Gastrocnemius medialis (tissue), 4 donors: ENCODE results near the gene MANSC4. TPM values are rescaled to one million over a fixed set of nuclear protein-coding genes. Genes with fewer than 3 reads are reported as not detected.
"Not testable (repeated sequence)": the region's sequence is repeated elsewhere in the genome, so short reads cannot be mapped to it uniquely, and the experiment has no call there.

ENCODE experiments used
- ATAC-seq, 2 donors: fragments of 150-250 bp; one replicate each; pipeline ENCODE4 v1.9.1; 2016
- DNase-seq, 2 donors: peaks; one replicate each; pipeline ENCODE4 v3.0.0-alpha.2; 2019
- H3K27ac ChIP-seq, 4 donors: fragments of 200-600 bp; sonication (generic); 1 replicate in 1 of 4; 2 replicates in 3 of 4; pipeline ENCODE4 v1.5.1; 2016 to 2018; ENCODE audit warnings: mild to moderate bottlenecking in 2 of 4, moderate library complexity in 1 of 4
- H3K27me3 ChIP-seq, 3 donors: fragments of 200-600 bp; sonication (generic) in 2 of 3; 1 replicate in 1 of 3; 2 replicates in 2 of 3; pipeline versions ENCODE4 v1.5.1 to v1.6.0; 2016 to 2019; ENCODE audit warnings: mild to moderate bottlenecking in 1 of 3, moderate library complexity in 1 of 3
- H3K36me3 ChIP-seq, 2 donors: fragments of 200-600 bp; sonication (generic) in 1 of 2; one replicate each; pipeline ENCODE4 v1.5.1; 2017 to 2018
- H3K4me1 ChIP-seq, 2 donors: fragments of 200-600 bp; sonication (generic) in 1 of 2; one replicate each; pipeline ENCODE4 v1.5.1; 2016 to 2017; ENCODE audit warnings: mild to moderate bottlenecking in 2 of 2
- H3K4me3 ChIP-seq, 4 donors: fragments of 200-600 bp; sonication (generic) in 3 of 4; 1 replicate in 1 of 4; 2 replicates in 3 of 4; pipeline ENCODE4 v1.5.1; 2016 to 2019; ENCODE audit warnings: mild to moderate bottlenecking in 2 of 4
- H3K9me3 ChIP-seq, 3 donors: fragments of 200-600 bp; sonication (generic) in 2 of 3; 1 replicate in 1 of 3; 2 replicates in 2 of 3; pipeline ENCODE4 v1.5.1; 2016 to 2019
- CTCF ChIP-seq, 5 experiments: fragments of 450-650 bp in 3 of 5; fragments of 200-600 bp in 2 of 5; sonication (generic) in 2 of 5; IDR thresholded peaks in 4 of 5; conservative IDR thresholded peaks in 1 of 5; 1 replicate in 4 of 5; 2 replicates in 1 of 5; pipeline ENCODE4 v1.5.1; 2016 to 2019; ENCODE audit warnings: antibody characterized with exemption in 5 of 5, mild to moderate bottlenecking in 3 of 5, moderate library complexity in 3 of 5
- POLR2A ChIP-seq, 2 donors: fragments of 450-650 bp; IDR thresholded peaks; one replicate each; pipeline ENCODE4 v1.6.1; 2017; ENCODE audit warnings: antibody characterized with exemption in 2 of 2, mild to moderate bottlenecking in 2 of 2, moderate library complexity in 2 of 2
- in situ Hi-C, 4 donors: fragments of 200-750 bp; cut with MboI; loops; one replicate each; pipeline versions ENCODE4 v1.15.0 to v1.8.0; 2017; ENCODE audit warnings: low sequenced_read_pairs in 4 of 4
- intact Hi-C: fragments of 100-400 bp; cut with DNase I; formaldehyde crosslinking; loops from one replicate; pipeline ENCODE4 v1.15.1; 2023; ENCODE audit warnings: low total_unique reads
- total RNA-seq, 4 donors: library from RNA; depleted of rRNA; stranded (reverse); fragments of >200 nt; gene quantifications; one replicate each; pipeline versions ENCODE4 v1.1.0 to v1.2.3, GENCODE V29; 2016

Gene MANSC4
- total RNA-seq, 4 donors from 2014 or later: not detected

GRCh38 chr12:27747111-27747820, 32.8 kb downstream of the MANSC4 start:
- in situ Hi-C loops: loop anchor here in 3 of 4 donors (10.0 to 25.0 kb wide), 2 partner anchors 190 to 198 kb away; no protein-coding TSS in a partner anchor

GRCh38 chr12:27745734-27746133, 34.3 kb downstream of the MANSC4 start:
- H3K4me1 ChIP-seq: peaks cover 6 to 14% of the 10 kb centered on the region in 2 donors
- in situ Hi-C loops: loop anchor here in 3 of 4 donors (10.0 to 25.0 kb wide), 2 partner anchors 192 to 199 kb away; no protein-coding TSS in a partner anchor
- H3K27ac ChIP-seq: peak overlapping the region in 1 of 4 donors; percentile 85
- H3K4me3 ChIP-seq, H3K9me3 ChIP-seq, ATAC-seq, DNase-seq, intact Hi-C loops, H3K27me3 ChIP-seq: not testable (repeated sequence)
- H3K36me3 ChIP-seq: peaks cover 0 to 20% of the 10 kb centered on the region in 2 donors

More at GRCh38 chr12:27747111-27747820, 32.8 kb downstream of the MANSC4 start:
- Histone ChIP-seq H3K27me3 (no peaks in the 10 kb centered on the region), H3K4me3 (no peak overlapping the region), H3K27ac (peak overlapping the region; percentile 68 to 85 (median 82)), H3K36me3 (peaks cover 0 to 15% of the 10 kb centered on the region in 2 donors), H3K9me3 (no peaks in the 10 kb centered on the region), H3K4me1 (peaks cover 6 to 14% of the 10 kb centered on the region in 2 donors)
- ATAC-seq (peak; percentile 86 to 95), DNase-seq (no peak)
- intact Hi-C loops: no loop called here
- TF ChIP-seq CTCF (IDR thresholded peaks at IDR 0.05 in 4 of 5, conservative IDR thresholded peaks at IDR 0.05 in 1 of 5): no peak
- no peak for TF ChIP-seq POLR2A (IDR thresholded peaks at IDR 0.05)

- TF ChIP-seq POLR2A (IDR thresholded peaks at IDR 0.05) (no peak), CTCF (IDR thresholded peaks at IDR 0.05 in 4 of 5, conservative IDR thresholded peaks at IDR 0.05 in 1 of 5) (no peak)
- H3K36me3 ChIP-seq: peaks cover 0 to 30% of the 10 kb centered on the region in 2 donors
- DNase-seq (no peak), ATAC-seq (no peak)
- in situ Hi-C loops: loop anchor here in 3 of 4 donors (10.0 to 25.0 kb wide), 2 partner anchors 194 to 201 kb away; no protein-coding TSS in a partner anchor
- peaks cover 6 to 14% of the 10 kb centered on the region in 2 donors for H3K4me1 ChIP-seq
- H3K9me3 ChIP-seq: no peaks in the 10 kb centered on the region
- intact Hi-C loops: no loop called here
- no peak overlapping the region for H3K4me3 ChIP-seq
- H3K27me3 ChIP-seq: no peaks in the 10 kb centered on the region
- H3K27ac ChIP-seq: no peak overlapping the region
Observed at GRCh38 chr12:27743601-27744000, 36.4 kb downstream of the MANSC4 start.

- intact Hi-C loops (loop anchor here (2.0 to 5.0 kb wide), 2 partner anchors 88 to 206 kb away; no protein-coding TSS in a partner anchor), in situ Hi-C loops (loop anchor here in 2 of 4 donors (25.0 kb wide), 1 partner anchor 203 kb away; no protein-coding TSS in a partner anchor)
- H3K36me3 ChIP-seq: peaks cover 0 to 37% of the 10 kb centered on the region in 2 donors
- H3K9me3 ChIP-seq, H3K4me1 ChIP-seq, ATAC-seq, H3K27me3 ChIP-seq, H3K27ac ChIP-seq, H3K4me3 ChIP-seq, DNase-seq: not testable (repeated sequence)
Observed at GRCh38 chr12:27734321-27734720, 45.7 kb downstream of the MANSC4 start.

- H3K36me3 ChIP-seq: peaks cover 0 to 35% of the 10 kb centered on the region in 2 donors
- H3K27ac ChIP-seq: no peak overlapping the region
- H3K27me3 ChIP-seq: no peaks in the 10 kb centered on the region
- no peak for ATAC-seq
- in situ Hi-C loops: loop anchor here in 2 of 4 donors (25.0 kb wide), 1 partner anchor 204 kb away; no protein-coding TSS in a partner anchor
- DNase-seq: no peak
- H3K4me1 ChIP-seq: no peaks in the 10 kb centered on the region
- no peaks in the 10 kb centered on the region for H3K9me3 ChIP-seq
- H3K4me3 ChIP-seq: no peak overlapping the region
- intact Hi-C loops: loop anchor here (2.0 to 5.0 kb wide), 2 partner anchors 89 to 207 kb away; no protein-coding TSS in a partner anchor
- TF ChIP-seq POLR2A (IDR thresholded peaks at IDR 0.05) (no peak), CTCF (IDR thresholded peaks at IDR 0.05 in 4 of 5, conservative IDR thresholded peaks at IDR 0.05 in 1 of 5) (no peak)
Observed at GRCh38 chr12:27733791-27734190, 46.2 kb downstream of the MANSC4 start.
